ENCODE results near the gene MBOAT1.

MBOAT1 gene

DNA sequence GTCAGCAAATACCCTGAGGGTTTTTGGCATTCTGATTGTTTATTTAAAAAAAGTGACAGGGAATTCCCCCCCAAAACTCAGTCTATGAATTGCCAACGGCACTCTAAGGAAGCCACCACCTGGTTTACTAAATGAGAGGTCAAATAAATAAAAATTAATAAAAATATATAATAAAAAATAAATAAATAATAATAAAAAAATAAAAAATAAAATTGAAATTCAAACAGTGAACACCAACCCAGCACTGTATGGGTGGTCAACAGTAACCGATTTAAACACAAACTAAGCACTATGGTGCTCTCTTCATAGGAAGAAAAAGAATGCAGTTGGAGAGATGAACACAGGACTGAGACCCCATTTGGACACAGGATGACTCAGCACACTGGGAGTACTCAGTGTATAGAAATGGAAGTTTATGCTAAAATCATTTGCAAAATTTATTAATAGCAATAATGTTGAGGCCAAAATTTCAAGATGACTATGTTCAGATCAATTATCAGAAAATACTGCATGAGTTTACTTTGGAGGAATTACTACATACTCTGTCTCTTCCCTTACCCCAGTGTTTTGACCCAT is 98.5 kb downstream of the MBOAT1 start:
- no peak for FAIRE-seq
- no peak for DNase-seq (ENCODE audit: extremely low spot score, insufficient read length, low read depth)

- FAIRE-seq (no peak), DNase-seq (ENCODE audit: extremely low spot score, insufficient read length, low read depth) (no peak)
These were observed 99.4 kb downstream of the MBOAT1 start for GRCh38 chr6:20112841-20113240.

DNA sequence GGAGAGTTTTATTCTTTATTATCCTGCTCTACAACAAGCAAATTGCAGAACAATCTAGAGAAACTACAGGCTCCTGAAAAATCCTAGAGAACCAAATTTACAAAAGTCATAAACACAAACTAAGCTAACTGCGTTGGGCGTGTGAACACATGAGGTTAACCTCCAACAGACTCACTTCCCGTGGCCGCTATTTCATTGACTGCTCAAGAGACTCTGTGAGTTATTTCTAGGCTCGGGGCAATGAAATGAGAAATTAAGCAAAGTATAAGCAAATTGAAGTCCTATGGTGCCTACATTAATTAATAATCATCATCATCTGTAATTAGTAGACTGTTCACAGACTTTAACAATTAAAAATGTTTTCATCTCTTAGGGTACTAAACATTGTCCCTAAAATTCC is 100.0 kb downstream of the MBOAT1 start:
- FAIRE-seq (no peak), DNase-seq (ENCODE audit: extremely low spot score, insufficient read length, low read depth) (no peak)

DNA sequence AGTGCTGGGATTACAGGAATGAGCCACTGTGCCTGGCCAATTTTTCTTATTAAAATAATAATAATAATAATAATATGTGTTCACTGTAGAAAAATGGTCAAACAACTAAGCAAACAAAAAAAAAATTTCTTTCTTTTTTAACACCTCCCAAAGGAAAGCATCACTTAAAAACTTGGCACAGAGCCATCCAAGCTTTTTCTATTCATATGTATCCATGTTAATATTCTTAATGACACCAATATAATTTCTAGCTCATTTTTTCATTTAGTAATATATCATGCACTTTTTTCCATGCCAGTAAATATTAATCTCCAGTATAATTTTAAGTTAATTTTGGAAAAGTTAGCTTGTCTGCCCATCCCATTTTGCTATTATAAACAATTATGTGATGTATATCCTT is 101.8 kb downstream of the MBOAT1 start:
- DNase-seq (ENCODE audit: extremely low spot score, insufficient read length, low read depth) (no peak), FAIRE-seq (no peak)

GRCh38 chr6:20109526-20109925 is 102.7 kb downstream of the MBOAT1 start:
- DNase-seq (ENCODE audit: extremely low spot score, insufficient read length, low read depth) (no peak), FAIRE-seq (no peak)

GRCh38 chr6:20105838-20106237 is 106.4 kb downstream of the MBOAT1 start:
- no peak for DNase-seq (ENCODE audit: extremely low spot score, insufficient read length, low read depth)
- FAIRE-seq: no peak

DNA sequence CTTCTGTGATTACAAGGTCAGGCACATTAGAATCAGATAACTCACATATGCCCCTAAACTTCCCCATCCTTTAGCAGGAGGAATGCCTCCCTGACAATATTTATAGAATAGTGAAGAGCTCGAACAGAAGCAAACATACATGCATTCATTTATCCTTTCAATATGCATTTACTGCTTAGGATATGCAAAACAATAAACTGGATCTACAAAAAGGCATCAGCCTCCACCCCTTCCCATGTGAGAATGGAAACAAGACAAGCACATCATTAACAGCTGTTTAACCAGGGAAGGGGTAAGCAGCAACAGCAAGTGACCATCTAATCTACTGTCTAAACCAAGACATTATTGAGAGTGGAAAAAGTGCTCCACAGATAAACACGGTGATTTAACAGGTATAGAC is 107.6 kb downstream of the MBOAT1 start:
- FAIRE-seq (no peak), DNase-seq (ENCODE audit: extremely low spot score, insufficient read length, low read depth) (no peak)

- DNase-seq (ENCODE audit: extremely low spot score, insufficient read length, low read depth) (no peak), FAIRE-seq (no peak)
These were observed 109.7 kb downstream of the MBOAT1 start for GRCh38 chr6:20102397-20103073.

GRCh38 chr6:20099156-20099555 is 113.1 kb downstream of the MBOAT1 start:
- FAIRE-seq (no peak), DNase-seq (ENCODE audit: extremely low spot score, insufficient read length, low read depth) (no peak)

DNA sequence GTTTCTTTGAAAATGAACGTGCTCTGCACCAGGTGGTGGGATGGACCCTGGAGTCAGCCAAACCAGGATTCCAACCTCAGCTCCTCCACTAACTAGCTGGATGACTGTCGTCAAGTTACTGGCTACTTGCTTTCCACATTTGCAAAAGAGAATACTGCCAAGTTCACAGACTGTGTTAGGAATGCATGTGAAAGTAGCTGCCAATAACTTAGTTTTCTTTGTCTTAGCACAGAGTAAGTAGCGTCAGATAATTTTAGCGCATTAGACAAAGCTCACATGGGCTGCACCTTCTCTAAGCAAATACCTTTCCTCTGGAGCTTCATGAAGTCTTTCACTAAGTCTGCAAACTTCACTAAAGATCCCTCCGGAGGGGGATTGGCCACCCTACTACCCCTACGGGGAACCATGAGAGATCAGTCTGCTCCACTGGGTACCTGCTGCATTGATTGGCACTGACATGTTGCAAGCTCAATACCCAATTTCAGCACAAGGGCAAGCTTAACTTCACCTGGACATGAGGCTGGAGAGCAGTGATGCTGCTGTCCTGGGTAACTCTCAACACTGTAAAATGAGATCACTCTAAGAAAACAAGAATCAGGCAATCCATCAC is 113.9 kb downstream of the MBOAT1 start:
- DNase-seq (ENCODE audit: extremely low spot score, insufficient read length, low read depth) (no peak), FAIRE-seq (no peak)

DNA sequence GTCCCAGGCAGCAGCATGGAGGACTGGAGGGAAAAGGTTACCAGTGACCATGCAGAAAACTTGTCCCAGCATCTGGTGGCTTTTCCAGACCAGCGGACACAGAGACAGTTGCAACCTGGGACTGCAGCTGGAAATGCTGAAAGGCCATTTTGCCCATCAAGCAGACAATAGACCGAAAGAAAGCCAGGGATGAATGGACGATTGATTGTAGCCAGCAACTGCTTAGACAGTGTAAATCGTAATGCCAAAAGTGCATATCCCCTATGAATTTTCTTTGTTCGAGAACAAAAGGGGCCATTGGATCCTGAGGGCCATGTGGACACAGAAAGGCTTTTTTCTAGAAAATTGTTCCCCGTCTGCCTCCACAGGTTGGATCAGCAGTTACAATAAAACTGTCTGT is 115.7 kb downstream of the MBOAT1 start:
- FAIRE-seq: no peak
- no peak for DNase-seq (ENCODE audit: extremely low spot score, insufficient read length, low read depth)

GRCh38 chr6:20095436-20095835 is 116.8 kb downstream of the MBOAT1 start:
- FAIRE-seq (no peak), DNase-seq (ENCODE audit: extremely low spot score, insufficient read length, low read depth) (no peak)

- DNase-seq (ENCODE audit: extremely low spot score, insufficient read length, low read depth) (no peak), FAIRE-seq (peak; percentile 87)
These were observed 120.2 kb downstream of the MBOAT1 start for GRCh38 chr6:20092071-20092566.

DNA sequence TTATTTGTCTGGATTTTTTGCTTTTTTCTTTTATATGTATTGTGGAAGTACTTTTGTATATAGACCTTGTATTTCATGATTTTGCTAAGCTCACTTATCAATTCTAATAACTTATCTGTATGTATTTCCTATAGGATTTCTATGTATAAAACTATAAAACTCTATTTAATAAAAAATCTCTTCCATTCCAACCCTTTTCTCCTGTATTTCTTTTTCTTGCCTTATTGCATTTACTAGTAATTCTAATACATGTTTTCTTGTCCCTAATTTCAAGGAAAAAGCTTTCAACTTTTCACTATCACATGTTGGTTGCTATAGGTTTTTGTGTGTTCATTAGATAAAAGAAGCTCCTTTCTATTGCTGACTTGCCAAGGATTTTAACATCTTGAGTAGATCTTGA is 125.3 kb downstream of the MBOAT1 start:
- FAIRE-seq (no peak), DNase-seq (ENCODE audit: extremely low spot score, insufficient read length, low read depth) (no peak)

GRCh38 chr6:20085817-20086216 is 126.5 kb downstream of the MBOAT1 start:
- FAIRE-seq (no peak), DNase-seq (ENCODE audit: extremely low spot score, insufficient read length, low read depth) (no peak)

DNA sequence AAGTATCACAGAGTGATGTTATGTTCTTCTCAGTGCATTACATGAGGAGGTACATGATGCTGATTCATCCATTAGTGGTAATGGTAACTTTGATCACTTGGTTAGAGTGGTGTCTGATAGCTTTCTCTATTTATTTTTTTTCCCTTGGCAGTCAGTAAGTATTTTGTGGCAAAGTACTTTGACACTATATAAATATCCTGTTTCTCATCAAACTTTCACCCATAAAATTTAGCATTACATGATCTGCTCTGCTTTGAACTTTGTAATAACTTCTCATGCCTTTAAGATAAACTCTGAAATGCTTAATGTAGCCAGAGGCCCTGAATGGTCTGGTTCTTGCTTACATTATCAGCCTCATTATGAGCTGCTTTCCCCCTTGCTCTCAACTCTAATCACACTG is 127.9 kb downstream of the MBOAT1 start:
- no peak for FAIRE-seq
- DNase-seq (ENCODE audit: extremely low spot score, insufficient read length, low read depth): no peak

GRCh38 chr6:20071998-20072397 is 140.3 kb downstream of the MBOAT1 start:
- FAIRE-seq (no peak), DNase-seq (ENCODE audit: extremely low spot score, insufficient read length, low read depth) (no peak)

- DNase-seq (ENCODE audit: extremely low spot score, insufficient read length, low read depth): no peak
These were observed 142.2 kb downstream of the MBOAT1 start for GRCh38 chr6:20070047-20070446.

GRCh38 chr6:20069021-20069522 is 143.2 kb downstream of the MBOAT1 start:
- no peak for DNase-seq (ENCODE audit: extremely low spot score, insufficient read length, low read depth)
- FAIRE-seq: no peak

More at GRCh38 chr6:20070047-20070446, 142.2 kb downstream of the MBOAT1 start:
- FAIRE-seq: no peak

DNA sequence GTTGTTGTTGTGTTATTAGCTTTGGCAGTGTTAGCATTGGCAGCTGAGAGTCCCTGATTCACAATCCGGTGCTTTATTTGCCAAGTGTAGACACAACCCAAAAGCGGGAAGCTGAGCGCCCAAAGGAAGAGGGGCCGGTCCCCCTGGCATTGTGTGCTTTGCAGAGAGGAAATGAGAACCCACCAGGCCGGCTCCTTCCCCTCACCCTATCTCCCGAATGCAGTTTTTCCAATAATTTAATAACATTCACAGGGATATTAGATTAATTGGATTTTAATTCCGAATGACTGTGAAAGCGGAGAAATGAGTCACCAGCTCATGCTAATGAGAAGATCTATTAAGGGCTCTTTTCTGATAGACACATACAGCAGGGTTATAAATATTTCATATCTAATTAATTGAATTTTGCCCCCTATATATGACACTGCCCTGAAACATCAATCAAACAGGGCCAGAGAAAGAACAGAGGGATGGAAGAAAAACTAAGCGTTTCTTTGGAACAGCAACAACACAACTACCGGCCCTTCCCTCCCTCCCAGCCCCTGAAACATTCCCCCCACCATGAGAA is 143.8 kb downstream of the MBOAT1 start:
- DNase-seq (ENCODE audit: extremely low spot score, insufficient read length, low read depth) (no peak), FAIRE-seq (no peak)

DNA sequence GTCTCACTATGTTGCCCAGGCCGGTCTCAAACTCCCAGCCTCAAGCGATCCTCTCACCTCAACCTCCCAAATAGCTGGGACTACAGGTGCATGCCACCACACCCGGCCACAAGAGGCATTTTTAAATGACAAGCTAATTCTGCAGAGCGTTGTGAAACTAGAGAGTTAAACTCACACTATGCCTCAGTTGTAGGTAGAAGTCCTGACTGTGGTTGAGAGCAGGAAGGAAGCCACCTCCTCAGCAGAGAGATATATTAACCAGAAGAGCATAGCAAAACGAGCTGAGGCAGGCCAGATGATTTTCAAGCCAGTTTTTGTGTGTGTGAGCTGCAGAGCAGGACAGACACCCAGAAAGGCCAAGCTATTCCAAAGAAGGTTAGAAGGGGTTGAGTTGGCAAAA is 150.3 kb downstream of the MBOAT1 start:
- FAIRE-seq (peak; percentile 69), DNase-seq (ENCODE audit: extremely low spot score, insufficient read length, low read depth) (no peak)

Measured in GM18507 (cell line).